ENCODE data around the gene FSTL4.

The FSTL4 gene

GRCh38 chr5:133494923-133495246 lies 117.5 kb downstream of the FSTL4 start:
- DNase-seq (ENCODE audit: extremely low read depth, low read depth) = no peak
- TF ChIP-seq, protein P1, sequence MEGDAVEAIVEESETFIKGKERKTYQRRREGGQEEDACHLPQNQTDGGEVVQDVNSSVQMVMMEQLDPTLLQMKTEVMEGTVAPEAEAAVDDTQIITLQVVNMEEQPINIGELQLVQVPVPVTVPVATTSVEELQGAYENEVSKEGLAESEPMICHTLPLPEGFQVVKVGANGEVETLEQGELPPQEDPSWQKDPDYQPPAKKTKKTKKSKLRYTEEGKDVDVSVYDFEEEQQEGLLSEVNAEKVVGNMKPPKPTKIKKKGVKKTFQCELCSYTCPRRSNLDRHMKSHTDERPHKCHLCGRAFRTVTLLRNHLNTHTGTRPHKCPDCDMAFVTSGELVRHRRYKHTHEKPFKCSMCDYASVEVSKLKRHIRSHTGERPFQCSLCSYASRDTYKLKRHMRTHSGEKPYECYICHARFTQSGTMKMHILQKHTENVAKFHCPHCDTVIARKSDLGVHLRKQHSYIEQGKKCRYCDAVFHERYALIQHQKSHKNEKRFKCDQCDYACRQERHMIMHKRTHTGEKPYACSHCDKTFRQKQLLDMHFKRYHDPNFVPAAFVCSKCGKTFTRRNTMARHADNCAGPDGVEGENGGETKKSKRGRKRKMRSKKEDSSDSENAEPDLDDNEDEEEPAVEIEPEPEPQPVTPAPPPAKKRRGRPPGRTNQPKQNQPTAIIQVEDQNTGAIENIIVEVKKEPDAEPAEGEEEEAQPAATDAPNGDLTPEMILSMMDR (IDR thresholded peaks at IDR 0.05; ENCODE audit: low read depth, low read length) = no peak

DNA sequence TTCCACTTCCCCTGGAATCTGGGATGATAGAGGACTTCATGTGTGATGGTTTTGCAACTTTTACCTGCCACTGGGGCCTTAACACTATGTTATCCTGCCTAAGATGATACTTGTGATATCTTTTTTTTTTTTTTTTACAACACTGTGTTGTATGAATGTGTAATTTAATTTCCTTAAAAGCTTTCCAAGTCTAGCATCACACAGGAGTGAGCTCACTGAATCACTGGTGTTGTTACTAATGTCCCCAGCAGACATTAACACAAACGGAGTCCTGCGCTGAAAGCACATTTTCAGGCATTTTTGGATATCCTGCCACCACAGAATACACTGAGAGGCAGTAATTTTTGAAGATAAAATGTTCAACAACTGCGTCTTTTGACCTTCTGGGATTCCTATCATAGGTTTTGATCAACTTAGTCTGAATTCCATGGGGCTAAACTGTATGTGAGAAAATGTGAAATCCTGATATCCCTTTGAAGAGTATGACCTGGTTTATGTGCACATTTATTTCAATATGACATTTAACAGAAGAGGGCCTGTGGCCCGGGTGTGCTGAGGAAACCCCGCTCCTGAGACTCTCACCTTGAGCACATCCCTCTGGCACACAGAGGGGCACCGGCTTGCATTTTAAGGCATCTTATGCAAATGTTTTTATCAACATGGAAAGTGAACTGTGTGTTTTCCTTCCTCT lies 118.0 kb downstream of the FSTL4 start:
- no peak for DNase-seq (ENCODE audit: extremely low read depth, low read depth)
- TF ChIP-seq, protein P1 (IDR thresholded peaks at IDR 0.05; ENCODE audit: low read depth, low read length) = no peak

- DNase-seq (ENCODE audit: extremely low read depth, low read depth) = no peak
- TF ChIP-seq, protein P1 (IDR thresholded peaks at IDR 0.05; ENCODE audit: low read depth, low read length) = no peak
These were observed 122.7 kb downstream of the FSTL4 start for GRCh38 chr5:133489632-133490031.

GRCh38 chr5:133487093-133487492 lies 125.2 kb downstream of the FSTL4 start:
- TF ChIP-seq, protein P1 (IDR thresholded peaks at IDR 0.05; ENCODE audit: low read depth, low read length) = no peak

DNA sequence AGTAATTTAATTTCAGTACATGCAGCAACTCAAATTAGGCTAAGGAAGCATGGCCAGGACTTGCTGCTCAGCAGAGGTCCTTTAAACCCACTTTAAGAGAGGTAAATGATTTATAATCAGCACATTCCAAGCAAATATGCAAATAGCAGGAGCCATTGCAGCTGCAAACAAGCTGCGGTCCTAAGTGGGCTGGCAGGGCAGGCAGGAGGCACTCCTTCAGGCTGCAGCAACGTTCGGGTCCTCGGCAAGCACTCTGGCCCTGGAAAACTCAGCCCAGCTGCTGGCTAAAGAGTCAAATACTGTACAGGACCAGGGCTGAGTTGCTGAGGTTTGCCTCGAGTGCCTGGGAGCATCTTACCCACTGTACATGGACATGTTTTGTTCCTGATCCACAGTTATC lies 126.9 kb downstream of the FSTL4 start:
- TF ChIP-seq, protein P1 (IDR thresholded peaks at IDR 0.05; ENCODE audit: low read depth, low read length) = no peak
- DNase-seq (ENCODE audit: extremely low read depth, low read depth) = no peak

More at GRCh38 chr5:133487093-133487492, 125.2 kb downstream of the FSTL4 start:
- DNase-seq (ENCODE audit: extremely low read depth, low read depth) = no peak

- DNase-seq (ENCODE audit: extremely low read depth, low read depth) = no peak
- TF ChIP-seq, protein P1 (IDR thresholded peaks at IDR 0.05; ENCODE audit: low read depth, low read length) = no peak
These were observed 128.8 kb downstream of the FSTL4 start for GRCh38 chr5:133483406-133484090.

GRCh38 chr5:133482028-133482427 lies 130.3 kb downstream of the FSTL4 start:
- TF ChIP-seq, protein P1 (IDR thresholded peaks at IDR 0.05; ENCODE audit: low read depth, low read length) = no peak
- no peak for DNase-seq (ENCODE audit: extremely low read depth, low read depth)
